Endothelial cell (in vitro differentiated cells): ENCODE results near the gene DNAJB13. TPM values are rescaled to one million over a fixed set of nuclear protein-coding genes. Genes with fewer than 3 reads are reported as not detected.

Experiments
- DNase-seq: peaks from one replicate; pipeline ENCODE4 v3.0.0; 2021; ENCODE audit warnings: low spot score
- H3K27ac Mint-ChIP-seq: one replicate; pipeline ENCODE4 v1.8.0; 2021; ENCODE audit warnings: mixed read lengths, inconsistent platforms; ENCODE audit not compliant: unreplicated experiment
- H3K27me3 Mint-ChIP-seq: one replicate; pipeline ENCODE4 v1.8.0; 2021; ENCODE audit warnings: mild to moderate bottlenecking, moderate library complexity, mixed read lengths, inconsistent platforms; ENCODE audit not compliant: unreplicated experiment
- H3K36me3 Mint-ChIP-seq: one replicate; pipeline ENCODE4 v1.8.0; 2021; ENCODE audit warnings: mild to moderate bottlenecking, low read depth, mixed read lengths, inconsistent platforms; ENCODE audit not compliant: unreplicated experiment
- H3K4me1 Mint-ChIP-seq: one replicate; pipeline ENCODE4 v1.8.0; 2021; ENCODE audit warnings: mild to moderate bottlenecking, mixed read lengths, inconsistent platforms; ENCODE audit not compliant: unreplicated experiment
- H3K4me3 Mint-ChIP-seq: one replicate; pipeline ENCODE4 v1.8.0; 2021; ENCODE audit warnings: mild to moderate bottlenecking, mixed read lengths, inconsistent platforms; ENCODE audit not compliant: unreplicated experiment
- H3K9me3 Mint-ChIP-seq: one replicate; pipeline ENCODE4 v1.8.0; 2021; ENCODE audit warnings: mixed read lengths, inconsistent platforms; ENCODE audit not compliant: unreplicated experiment
- CTCF ChIP-seq: fragments of 200-600 bp; sonication (generic); IDR thresholded peaks from one replicate; pipeline ENCODE4 v1.5.0; 2021; ENCODE audit warnings: antibody characterized with exemption; ENCODE audit not compliant: unreplicated experiment
- total RNA-seq: library from RNA; stranded (reverse); fragmentation: NEBNext Ultra II Directional; extraction: Animal tissue kit (Norgen Biotek cat#: 25700); gene quantifications from one replicate; pipeline ENCODE4 v1.2.1, GENCODE V29; 2021; ENCODE audit not compliant: unreplicated experiment

DNAJB13 gene
- total RNA-seq, 1 donor from 2014 or later = 0.36 TPM

GRCh38 chr11:74019860-74020259 lies 69.0 kb downstream of the DNAJB13 start:
- no peak overlapping the region for H3K4me3 Mint-ChIP-seq
- H3K27me3 Mint-ChIP-seq = no peaks in the 10 kb centered on the region
- no peak for TF ChIP-seq CTCF
- peaks cover 11% of the 10 kb centered on the region for H3K4me1 Mint-ChIP-seq
- H3K36me3 Mint-ChIP-seq = peaks cover 21% of the 10 kb centered on the region
- H3K27ac Mint-ChIP-seq = no peak overlapping the region
- no peak for DNase-seq
- H3K9me3 Mint-ChIP-seq = no peaks in the 10 kb centered on the region

Other genes starting within 250 kb of the DNAJB13 start
- gene RAB6A, start 190.0 kb upstream of the DNAJB13 start, total RNA-seq = 125 TPM
- 21.7 TPM for gene MRPL48, start 163.2 kb upstream of the DNAJB13 start, total RNA-seq
- gene COA4, start 74.2 kb upstream of the DNAJB13 start, total RNA-seq = 33.9 TPM
- gene PAAF1, start 74.0 kb upstream of the DNAJB13 start, total RNA-seq = 20.3 TPM
- gene UCP2, start 31.8 kb downstream of the DNAJB13 start, total RNA-seq = 12.8 TPM
- 1.6 TPM for gene UCP3, start 58.1 kb downstream of the DNAJB13 start, total RNA-seq
- 23.9 TPM for gene C2CD3, start 220.0 kb downstream of the DNAJB13 start, total RNA-seq
- gene PPME1, start 220.3 kb downstream of the DNAJB13 start, total RNA-seq = 27.2 TPM